Smooth muscle cell (in vitro differentiated cells): ENCODE results near the gene COL23A1. TPM values are rescaled to one million over a fixed set of nuclear protein-coding genes. Genes with fewer than 3 reads are reported as not detected.

Source experiments
- DNase-seq: peaks from one replicate; lab custom pipeline; 2025; ENCODE audit not compliant: unreplicated experiment; lab: John Stamatoyannopoulos, UW
- H2AFZ ChIP-seq: fragments of 200-600 bp; sonication (generic); 2 replicates; pipeline ENCODE4 v1.6.0; 2016; ENCODE audit warnings: antibody characterized with exemption, low read depth, mild to moderate bottlenecking
- H3F3A ChIP-seq: fragments of 200-600 bp; sonication (generic); 2 replicates; pipeline ENCODE4 v1.6.0; 2017; ENCODE audit warnings: antibody characterized with exemption, low read depth
- H3K27ac ChIP-seq: fragments of 200-600 bp; sonication (generic); 2 replicates; pipeline ENCODE4 v1.5.1; 2016; ENCODE audit warnings: low read depth, mild to moderate bottlenecking
- H3K27me3 ChIP-seq: fragments of 200-600 bp; sonication (generic); 2 replicates; pipeline ENCODE4 v1.6.1; 2016; ENCODE audit warnings: low read depth, mild to moderate bottlenecking
- H3K36me3 ChIP-seq: fragments of 200-600 bp; sonication (generic); 2 replicates; pipeline ENCODE4 v1.5.1; 2016; ENCODE audit warnings: low read depth
- H3K4me1 ChIP-seq: fragments of 200-600 bp; sonication (generic); 2 replicates; pipeline ENCODE4 v1.5.1; 2016; ENCODE audit warnings: low read depth
- H3K4me2 ChIP-seq: fragments of 200-600 bp; sonication (generic); 2 replicates; pipeline ENCODE4 v1.6.0; 2016; ENCODE audit warnings: mild to moderate bottlenecking
- H3K4me3 ChIP-seq: fragments of 200-600 bp; sonication (generic); 2 replicates; pipeline ENCODE4 v1.5.1; 2016; ENCODE audit warnings: mild to moderate bottlenecking
- H3K79me2 ChIP-seq: fragments of 200-600 bp; sonication (generic); 2 replicates; pipeline ENCODE4 v1.6.0; 2016; ENCODE audit warnings: low read depth, mild to moderate bottlenecking
- H3K9ac ChIP-seq: fragments of 200-600 bp; sonication (generic); 2 replicates; pipeline ENCODE4 v1.6.0; 2016; ENCODE audit warnings: low read depth
- H3K9me3 ChIP-seq: fragments of 200-600 bp; sonication (generic); replicated peaks from 2 replicates; pipeline ENCODE4 v1.5.1; 2016; ENCODE audit warnings: low read depth
- H4K20me1 ChIP-seq: fragments of 200-600 bp; sonication (generic); 2 replicates; pipeline ENCODE4 v1.6.0; 2016; ENCODE audit warnings: low read depth
- CTCF ChIP-seq: fragments of 200-600 bp; sonication (generic); IDR thresholded peaks from 2 replicates; pipeline ENCODE4 v1.5.1; 2017; ENCODE audit warnings: borderline replicate concordance, mild to moderate bottlenecking, antibody characterized with exemption; ENCODE audit not compliant: insufficient read depth, poor library complexity, severe bottlenecking
- WGBS: methylation state at CpG from one replicate; pipeline ENCODE4 v1.1.7; 2016; ENCODE audit warnings: low lambda C conversion rate; 5-methylcytosine and 5-hydroxymethylcytosine counted together
- polyA plus RNA-seq: library from polyadenylated mRNA; unstranded; fragments of >200 nt; fragmentation: Nextera tagmentation; extraction: Ambion mirVana; gene quantifications from 2 replicates; pipeline ENCODE4 v1.2.1, GENCODE V29; 2016
- total RNA-seq: library from RNA; depleted of rRNA; stranded (reverse); fragments of >200 nt; gene quantifications from 2 replicates; pipeline ENCODE4 v1.2.3, GENCODE V29; 2014

COL23A1 gene
- total and polyA plus RNA-seq, 2 experiments from 2014 or later = 5.3 to 27.4 TPM

GRCh38 chr5:178278358-178279023 lies 311.7 kb downstream of the COL23A1 start:
- H3K36me3 ChIP-seq = no peaks in the 10 kb centered on the region
- H3K9me3 ChIP-seq = no peaks in the 10 kb centered on the region
- H4K20me1 ChIP-seq = no peaks in the 10 kb centered on the region
- H3K9ac ChIP-seq = no peak overlapping the region
- H3K4me2 ChIP-seq = no peak overlapping the region
- no peaks in the 10 kb centered on the region for H3K79me2 ChIP-seq
- no peak overlapping the region for H2AFZ ChIP-seq
- DNase-seq = no peak
- no peak for TF ChIP-seq CTCF
- no peaks in the 10 kb centered on the region for H3K4me1 ChIP-seq
- H3K4me3 ChIP-seq = no peak overlapping the region
- H3K27me3 ChIP-seq = peaks cover 5% of the 10 kb centered on the region
- H3K27ac ChIP-seq = no peak overlapping the region
- no peaks in the 10 kb centered on the region for H3F3A ChIP-seq
- WGBS = 90% methylated on average over 18 of the region's 18 CpGs

GRCh38 chr5:178277866-178278265 lies 312.3 kb downstream of the COL23A1 start:
- Histone ChIP-seq H3K79me2 (no peaks in the 10 kb centered on the region), H3K9ac (no peak overlapping the region), H3K4me3 (no peak overlapping the region), H4K20me1 (no peaks in the 10 kb centered on the region), H2AFZ (no peak overlapping the region), H3K9me3 (no peaks in the 10 kb centered on the region), H3K27ac (no peak overlapping the region), H3K4me2 (no peak overlapping the region), H3F3A (no peaks in the 10 kb centered on the region), H3K27me3 (peaks cover 5% of the 10 kb centered on the region), H3K4me1 (no peaks in the 10 kb centered on the region), H3K36me3 (no peaks in the 10 kb centered on the region)
- no peak for TF ChIP-seq CTCF
- no peak for DNase-seq
- WGBS = 77% methylated on average over 12 of the region's 12 CpGs

- H2AFZ ChIP-seq = no peak overlapping the region
- no peak overlapping the region for H3K27ac ChIP-seq
- no peaks in the 10 kb centered on the region for H3K36me3 ChIP-seq
- H3K4me2 ChIP-seq = no peak overlapping the region
- H3K27me3 ChIP-seq = peaks cover 5% of the 10 kb centered on the region
- no peaks in the 10 kb centered on the region for H3K9me3 ChIP-seq
- no peak for DNase-seq
- H3K4me3 ChIP-seq = no peak overlapping the region
- TF ChIP-seq CTCF = no peak
- no peaks in the 10 kb centered on the region for H4K20me1 ChIP-seq
- no peak overlapping the region for H3K9ac ChIP-seq
- no peaks in the 10 kb centered on the region for H3K4me1 ChIP-seq
- H3F3A ChIP-seq = no peaks in the 10 kb centered on the region
- H3K79me2 ChIP-seq = no peaks in the 10 kb centered on the region
- 84% methylated on average over 9 of the region's 9 CpGs for WGBS
Measured at GRCh38 chr5:178277346-178277745, 312.8 kb downstream of the COL23A1 start.
